HCT116 (cell line): ENCODE measurements around the gene RAVER1. TPM values are rescaled to one million over a fixed set of nuclear protein-coding genes. Genes with fewer than 3 reads are reported as not detected.

Experiments
- ATAC-seq: fragments of 200-7000 bp; cut with Tn5 transposase; 2 replicates; pipeline ENCODE4 v1.9.1; 2020; ENCODE audit warnings: mild to moderate bottlenecking, moderate library complexity
- BruUV-seq: library from RNA; stranded (reverse); fragments of 400-500 nt; replicated peaks from 2 replicates; lab custom pipeline; 2021; lab: Mats Ljungman, UMichigan
- CTCF ChIA-PET: fragments of 300-600 bp; sonication (Branson Sonifier 250); formaldehyde crosslinking; loops from one replicate; lab custom pipeline; 2021; ENCODE audit warnings: antibody characterized with exemption; lab: Charles Lee
- POLR2A ChIA-PET: fragments of 300-600, 350-600 bp; sonication (Branson Sonifier 250); formaldehyde crosslinking; loops from one replicate; lab custom pipeline; 2021; ENCODE audit warnings: antibody characterized with exemption; lab: Charles Lee
- RAD21 ChIA-PET, 2 experiments: fragments of 300-600 bp; sonication (Branson Sonifier 250); formaldehyde crosslinking; loops; one replicate each; lab custom pipeline; 2023; ENCODE audit warnings: low total read pairs in 2 of 2; ENCODE audit not compliant: uncharacterized antibody in 2 of 2, unreplicated experiment in 2 of 2, low non-redundant PET in 1 of 2; lab: Charles Lee
- DNase-seq: peaks from one replicate; pipeline ENCODE4 v3.0.0-alpha.2; 2010; ENCODE audit warnings: low read depth, low spot score
- H2AFZ ChIP-seq: fragments of 200-600 bp; shearing (Covaris generic), sonication (generic); 2 replicates; pipeline ENCODE4 v1.6.1; 2017; ENCODE audit warnings: low read depth, mixed run types, mixed read lengths, antibody characterized with exemption, low read length; ENCODE audit not compliant: poor library complexity, severe bottlenecking
- H3K27ac ChIP-seq: 2 replicates; pipeline ENCODE4 v1.5.1; 2012; ENCODE audit warnings: low read depth, low read length
- H3K27me3 ChIP-seq: fragments of 200-600 bp; sonication (generic); 2 replicates; pipeline ENCODE4 v1.6.1; 2016; ENCODE audit warnings: mixed run types, low read length, mixed read lengths; ENCODE audit not compliant: insufficient read depth
- H3K36me3 ChIP-seq, 2 experiments: fragments of 200-500 bp in 1 of 2; fragments of 200-600 bp in 1 of 2; sonication (Bioruptor generic) in 1 of 2; sonication (generic) in 1 of 2; 2 replicates each; pipeline versions ENCODE4 v1.5.1 to v1.6.1; 2014 to 2016; ENCODE audit warnings: low read length in 2 of 2, inconsistent platforms in 1 of 2, mixed read lengths in 1 of 2, mixed run types in 1 of 2; ENCODE audit not compliant: insufficient read depth in 2 of 2, control insufficient read depth in 1 of 2
- H3K4me1 ChIP-seq, 2 experiments: fragments of 200-600 bp in 1 of 2; sonication (generic) in 1 of 2; 2 replicates each; pipeline versions ENCODE4 v1.5.1 to v1.6.1; 2012 to 2017; ENCODE audit warnings: low read length in 2 of 2, inconsistent platforms in 1 of 2, mild to moderate bottlenecking in 1 of 2, mixed read lengths in 1 of 2, mixed run types in 1 of 2, moderate library complexity in 1 of 2; ENCODE audit not compliant: insufficient read depth in 2 of 2, control insufficient read depth in 1 of 2
- H3K4me2 ChIP-seq: fragments of 200-600 bp; sonication (generic); 2 replicates; pipeline ENCODE4 v1.6.1; 2017; ENCODE audit warnings: mixed run types, low read length, mixed read lengths
- H3K4me3 ChIP-seq, 2 experiments: fragments of 200-600 bp in 1 of 2; sonication (generic) in 1 of 2; replicated peaks in 1 of 2; 2 replicates each; pipeline ENCODE4 v1.5.1; 2011 to 2016; ENCODE audit warnings: low read length in 2 of 2, control low read depth in 1 of 2, low read depth in 1 of 2, mild to moderate bottlenecking in 1 of 2, mixed read lengths in 1 of 2, mixed run types in 1 of 2
- H3K79me2 ChIP-seq: fragments of 200-600 bp; sonication (generic); 2 replicates; pipeline ENCODE4 v1.6.1; 2017; ENCODE audit warnings: mild to moderate bottlenecking, mixed run types, low read length, moderate library complexity, mixed read lengths; ENCODE audit not compliant: insufficient read depth
- H3K9ac ChIP-seq: fragments of 200-600 bp; sonication (generic); 2 replicates; pipeline ENCODE4 v1.6.1; 2016; ENCODE audit warnings: low read length, mixed read lengths
- H3K9me2 ChIP-seq: fragments of 200-600 bp; sonication (generic), shearing (Covaris generic); 2 replicates; pipeline ENCODE4 v1.6.1; 2017; ENCODE audit warnings: mixed run types, mild to moderate bottlenecking, moderate library complexity; ENCODE audit not compliant: insufficient read depth
- H3K9me3 ChIP-seq, 2 experiments: fragments of 200-500 bp in 1 of 2; fragments of 200-600 bp in 1 of 2; sonication (Bioruptor generic) in 1 of 2; sonication (generic) in 1 of 2; 2 replicates each; pipeline ENCODE4 v1.6.1; 2014 to 2017; ENCODE audit warnings: low read length in 2 of 2, mixed read lengths in 2 of 2, inconsistent platforms in 1 of 2, low read depth in 1 of 2, mild to moderate bottlenecking in 1 of 2, mixed run types in 1 of 2, moderate library complexity in 1 of 2; ENCODE audit not compliant: control insufficient read depth in 1 of 2, insufficient read depth in 1 of 2
- H4K20me1 ChIP-seq: fragments of 200-600 bp; sonication (generic), shearing (Covaris generic); 2 replicates; pipeline ENCODE4 v1.6.1; 2017; ENCODE audit warnings: mixed run types, mild to moderate bottlenecking, moderate library complexity; ENCODE audit not compliant: insufficient read depth
- CBX3 ChIP-seq: IDR thresholded peaks from 2 replicates; pipeline ENCODE4 v1.6.1; 2012; ENCODE audit warnings: low read depth
- EGR1 ChIP-seq: IDR thresholded peaks from 2 replicates; pipeline ENCODE4 v1.6.1; 2012; ENCODE audit warnings: low read depth
- FOSL1 ChIP-seq: IDR thresholded peaks from 2 replicates; pipeline ENCODE4 v1.6.1; 2012; ENCODE audit warnings: low read depth
- POLR2AphosphoS5 ChIP-seq: IDR thresholded peaks from 2 replicates; pipeline ENCODE4 v1.6.1; 2011; ENCODE audit warnings: mild to moderate bottlenecking, low read depth, low read length, moderate library complexity
- TCF7L2 ChIP-seq: IDR thresholded peaks from 2 replicates; pipeline ENCODE4 v1.7.0; 2011; ENCODE audit warnings: borderline replicate concordance, inconsistent platforms; ENCODE audit not compliant: insufficient read depth, insufficient read length; ENCODE audit errors: extremely low read depth
- YY1 ChIP-seq: IDR thresholded peaks from 2 replicates; pipeline ENCODE4 v1.6.1; 2011; ENCODE audit warnings: low read length, low read depth, moderate library complexity, mild to moderate bottlenecking; ENCODE audit not compliant: insufficient replicate concordance; ENCODE audit errors: extremely low read depth
- intact Hi-C: fragments of 100-400 bp; cut with micrococcal nuclease; formaldehyde crosslinking; loops from 2 replicates; pipeline ENCODE4 v1.10.0; 2022
- total RNA-seq: library from RNA; stranded (reverse); gene quantifications from one replicate; pipeline ENCODE4 v1.2.1, GENCODE V29; 2021; ENCODE audit not compliant: unreplicated experiment
- TF ChIP-seq, protein P1 (sequence below): IDR thresholded peaks from 2 replicates; pipeline ENCODE4 v1.6.1; 2012
- TF ChIP-seq, protein P2 (sequence below): IDR thresholded peaks from 2 replicates; pipeline ENCODE4 v1.6.1; 2011; ENCODE audit warnings: mild to moderate bottlenecking, low read length, moderate library complexity; ENCODE audit not compliant: insufficient replicate concordance; ENCODE audit errors: extremely low read depth
- TF ChIP-seq, protein P3 (sequence below), 3 experiments: fragments of 200-600 bp in 1 of 3; sonication (generic) in 1 of 3; IDR thresholded peaks in 2 of 3; conservative IDR thresholded peaks in 1 of 3; 2 replicates each; pipeline ENCODE4 v1.5.1; 2012 to 2017; ENCODE audit warnings: low read depth in 2 of 3, low read length in 2 of 3, antibody characterized with exemption in 1 of 3, borderline replicate concordance in 1 of 3, control low read depth in 1 of 3, mild to moderate bottlenecking in 1 of 3, mixed read lengths in 1 of 3, mixed run types in 1 of 3, moderate library complexity in 1 of 3; ENCODE audit not compliant: insufficient read depth in 1 of 3

RAVER1 gene
- total RNA-seq, 1 experiment from 2014 or later = 71.0 TPM

DNA sequence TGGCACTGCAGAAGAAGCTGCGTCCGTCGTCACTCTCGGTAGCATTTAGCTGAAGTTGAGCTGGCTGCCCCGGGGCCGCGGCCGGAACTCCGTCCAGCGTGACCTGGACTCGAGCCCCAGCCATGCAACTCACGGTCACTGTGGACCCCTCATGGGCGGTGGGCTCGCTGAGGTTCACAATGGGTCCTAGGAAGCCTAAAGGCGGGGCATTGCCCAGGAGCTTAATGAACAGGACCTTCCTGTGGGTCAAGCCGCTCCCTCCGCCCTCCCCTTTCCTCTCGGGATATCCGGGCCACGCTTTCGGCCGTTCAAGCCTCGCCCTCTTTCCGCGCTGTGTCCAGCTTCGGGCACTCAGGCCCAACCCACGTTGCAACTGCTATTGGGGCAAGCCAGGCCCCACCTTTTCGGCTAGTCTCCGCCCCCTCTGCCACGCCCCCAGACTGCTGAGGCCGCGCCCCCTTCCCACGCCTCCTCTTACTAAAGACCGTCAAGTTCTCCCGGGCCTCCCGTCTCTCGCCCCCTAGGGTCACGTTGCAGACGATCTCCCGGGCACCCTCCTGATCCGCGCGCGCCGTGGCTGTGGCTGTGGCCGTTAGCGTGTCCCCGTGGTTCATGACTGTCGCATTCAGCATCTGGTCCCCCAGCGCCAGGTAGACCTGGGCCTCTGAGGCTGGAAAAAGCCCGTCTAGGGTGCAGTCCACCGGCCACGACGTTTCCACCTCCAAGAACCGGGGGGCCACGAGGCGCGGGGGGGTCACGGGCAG is 1.4 kb upstream of the RAVER1 start:
- H4K20me1 ChIP-seq = no peaks in the 10 kb centered on the region
- no peak overlapping the region for H2AFZ ChIP-seq
- POLR2A ChIA-PET = interaction anchor here (0.5 to 2.5 kb wide), 8 partner anchors 9 to 551 kb away, joined by 3 to 26 read pairs (median 4); partner anchors contain the start of genes ICAM5 and TYK2
- RAD21 ChIA-PET = interaction anchor here (0.8 to 1.2 kb wide), 4 partner anchors 46 to 65 kb away, joined by 3 to 4 read pairs (median 3); partner anchors contain the start of gene ICAM1 (in 1 of the 2)
- no peaks in the 10 kb centered on the region for H3K9me2 ChIP-seq
- H3K79me2 ChIP-seq = peaks cover 37% of the 10 kb centered on the region
- H3K9ac ChIP-seq = peak overlapping the region; percentile 75
- peak overlapping the region; percentile 77 to 93 for H3K4me3 ChIP-seq
- H3K27me3 ChIP-seq = no peaks in the 10 kb centered on the region
- TF ChIP-seq EGR1 (peak; percentile 67; the same call in 1 of the 2 replicates), TCF7L2 (no peak), YY1 (no peak), POLR2AphosphoS5 (peak; percentile 67), CBX3 (no peak), FOSL1 (no peak)
- TF ChIP-seq, protein P1, sequence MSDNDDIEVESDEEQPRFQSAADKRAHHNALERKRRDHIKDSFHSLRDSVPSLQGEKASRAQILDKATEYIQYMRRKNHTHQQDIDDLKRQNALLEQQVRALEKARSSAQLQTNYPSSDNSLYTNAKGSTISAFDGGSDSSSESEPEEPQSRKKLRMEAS = peak; percentile 92
- TF ChIP-seq, protein P2, sequence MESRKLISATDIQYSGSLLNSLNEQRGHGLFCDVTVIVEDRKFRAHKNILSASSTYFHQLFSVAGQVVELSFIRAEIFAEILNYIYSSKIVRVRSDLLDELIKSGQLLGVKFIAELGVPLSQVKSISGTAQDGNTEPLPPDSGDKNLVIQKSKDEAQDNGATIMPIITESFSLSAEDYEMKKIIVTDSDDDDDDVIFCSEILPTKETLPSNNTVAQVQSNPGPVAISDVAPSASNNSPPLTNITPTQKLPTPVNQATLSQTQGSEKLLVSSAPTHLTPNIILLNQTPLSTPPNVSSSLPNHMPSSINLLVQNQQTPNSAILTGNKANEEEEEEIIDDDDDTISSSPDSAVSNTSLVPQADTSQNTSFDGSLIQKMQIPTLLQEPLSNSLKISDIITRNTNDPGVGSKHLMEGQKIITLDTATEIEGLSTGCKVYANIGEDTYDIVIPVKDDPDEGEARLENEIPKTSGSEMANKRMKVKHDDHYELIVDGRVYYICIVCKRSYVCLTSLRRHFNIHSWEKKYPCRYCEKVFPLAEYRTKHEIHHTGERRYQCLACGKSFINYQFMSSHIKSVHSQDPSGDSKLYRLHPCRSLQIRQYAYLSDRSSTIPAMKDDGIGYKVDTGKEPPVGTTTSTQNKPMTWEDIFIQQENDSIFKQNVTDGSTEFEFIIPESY = no peak
- TF ChIP-seq, protein P3, sequence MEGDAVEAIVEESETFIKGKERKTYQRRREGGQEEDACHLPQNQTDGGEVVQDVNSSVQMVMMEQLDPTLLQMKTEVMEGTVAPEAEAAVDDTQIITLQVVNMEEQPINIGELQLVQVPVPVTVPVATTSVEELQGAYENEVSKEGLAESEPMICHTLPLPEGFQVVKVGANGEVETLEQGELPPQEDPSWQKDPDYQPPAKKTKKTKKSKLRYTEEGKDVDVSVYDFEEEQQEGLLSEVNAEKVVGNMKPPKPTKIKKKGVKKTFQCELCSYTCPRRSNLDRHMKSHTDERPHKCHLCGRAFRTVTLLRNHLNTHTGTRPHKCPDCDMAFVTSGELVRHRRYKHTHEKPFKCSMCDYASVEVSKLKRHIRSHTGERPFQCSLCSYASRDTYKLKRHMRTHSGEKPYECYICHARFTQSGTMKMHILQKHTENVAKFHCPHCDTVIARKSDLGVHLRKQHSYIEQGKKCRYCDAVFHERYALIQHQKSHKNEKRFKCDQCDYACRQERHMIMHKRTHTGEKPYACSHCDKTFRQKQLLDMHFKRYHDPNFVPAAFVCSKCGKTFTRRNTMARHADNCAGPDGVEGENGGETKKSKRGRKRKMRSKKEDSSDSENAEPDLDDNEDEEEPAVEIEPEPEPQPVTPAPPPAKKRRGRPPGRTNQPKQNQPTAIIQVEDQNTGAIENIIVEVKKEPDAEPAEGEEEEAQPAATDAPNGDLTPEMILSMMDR (IDR thresholded peaks at IDR 0.05 in 2 of 3, conservative IDR thresholded peaks at IDR 0.05 in 1 of 3; ENCODE audit: borderline replicate concordance in 1 of 3, insufficient read depth in 1 of 3, low read depth in 2 of 3, low read length in 2 of 3) = peak in 2 of 3 experiments; percentile 7 to 20; a peak in 1 of 6 replicates
- H3K36me3 ChIP-seq = peaks cover 6 to 11% of the 10 kb centered on the region in 2 experiments
- no peaks in the 10 kb centered on the region for H3K9me3 ChIP-seq
- H3K4me2 ChIP-seq = peak overlapping the region; percentile 100
- intact Hi-C loops = loop anchor here (2.0 kb wide), 1 partner anchor 46 kb away; the partner anchor contains the start of gene TYK2
- BruUV-seq = no TSS peak
- CTCF ChIA-PET = interaction anchor here (0.6 to 1.7 kb wide), 5 partner anchors 45 to 402 kb away, joined by 3 to 4 read pairs (median 3); partner anchors contain the start of gene ICAM5
- DNase-seq = peak; percentile 93
- H3K27ac ChIP-seq = peak overlapping the region; percentile 90
- ATAC-seq = peak; percentile 80
- H3K4me1 ChIP-seq = peaks cover 6 to 28% of the 10 kb centered on the region in 2 experiments; a peak in 3 of 4 replicates
